Prostate gland (tissue), 2 donors: ENCODE results near the gene CUL1.

ENCODE experiments used
- CTCF ChIP-seq, 4 experiments: fragments of 200-600 bp in 2 of 4; fragments of 450-650 bp in 2 of 4; sonication (generic) in 2 of 4; IDR thresholded peaks; 1 replicate in 3 of 4; 2 replicates in 1 of 4; pipeline ENCODE4 v1.5.1; 2016 to 2019; ENCODE audit warnings: antibody characterized with exemption in 4 of 4, mild to moderate bottlenecking in 2 of 4, moderate library complexity in 2 of 4
- POLR2A ChIP-seq: fragments of 450-650 bp; IDR thresholded peaks from one replicate; pipeline ENCODE4 v1.6.1; 2016; ENCODE audit warnings: antibody characterized with exemption, mild to moderate bottlenecking
- POLR2AphosphoS5 ChIP-seq: sonication (generic); formaldehyde crosslinking; IDR thresholded peaks from one replicate; pipeline ENCODE4 v1.6.1; 2017; ENCODE audit warnings: antibody characterized with exemption

- TF ChIP-seq CTCF (IDR thresholded peaks at IDR 0.05) (no peak), POLR2AphosphoS5 (no peak), POLR2A (no peak)
These were observed 126.2 kb downstream of the CUL1 start for GRCh38 chr7:148824864-148825263.
